HG02588 (cell line): ENCODE results near the gene MPHOSPH6.
"Not testable (repeated sequence)": the region's sequence is repeated elsewhere in the genome, so short reads cannot be mapped to it uniquely, and the experiment has no call there.

Source experiments
- ATAC-seq: cut with Tn5 transposase; IDR thresholded peaks from one replicate; pipeline ENCODE4 v1.9.1; 2021; ENCODE audit warnings: mild to moderate bottlenecking, moderate library complexity; ENCODE audit not compliant: unreplicated experiment

The MPHOSPH6 gene

GRCh38 chr16:82169861-82170845 lies at the start of gene MPHOSPH6:
Gene MPHOSPH6, minus strand, starts transcription at chr16:82170224. Its CDS starts 49 bp downstream, at chr16:82170175.
- peak; percentile 95 for ATAC-seq

- no peak for ATAC-seq
Measured at GRCh38 chr16:82219298-82219697, 49.3 kb upstream of the MPHOSPH6 start.

GRCh38 chr16:82209314-82209713 lies 39.3 kb upstream of the MPHOSPH6 start:
- not testable (repeated sequence) for ATAC-seq

GRCh38 chr16:82203198-82203597 lies 33.2 kb upstream of the MPHOSPH6 start:
- ATAC-seq, result no peak

- no peak for ATAC-seq
Measured at GRCh38 chr16:82201926-82202325, 31.9 kb upstream of the MPHOSPH6 start.

- ATAC-seq, result no peak
Measured at GRCh38 chr16:82201351-82201750, 31.3 kb upstream of the MPHOSPH6 start.

GRCh38 chr16:82199209-82199608 lies 29.2 kb upstream of the MPHOSPH6 start:
- no peak for ATAC-seq

GRCh38 chr16:82197540-82198240 lies 27.7 kb upstream of the MPHOSPH6 start:
- no peak for ATAC-seq

GRCh38 chr16:82195917-82196494 lies 26.0 kb upstream of the MPHOSPH6 start:
- ATAC-seq, result no peak

- no peak for ATAC-seq
Measured at GRCh38 chr16:82194086-82194485, 24.1 kb upstream of the MPHOSPH6 start.

- no peak for ATAC-seq
Measured at GRCh38 chr16:82192665-82193064, 22.6 kb upstream of the MPHOSPH6 start.

GRCh38 chr16:82190386-82190785 lies 20.4 kb upstream of the MPHOSPH6 start:
- no peak for ATAC-seq

GRCh38 chr16:82187829-82188228 lies 17.8 kb upstream of the MPHOSPH6 start:
- ATAC-seq, result no peak

- ATAC-seq, result no peak
Measured at GRCh38 chr16:82185012-82185411, 15.0 kb upstream of the MPHOSPH6 start.

- no peak for ATAC-seq
Measured at GRCh38 chr16:82184213-82184612, 14.2 kb upstream of the MPHOSPH6 start.

GRCh38 chr16:82183004-82183397 lies 13.0 kb upstream of the MPHOSPH6 start:
- ATAC-seq, result no peak

- ATAC-seq, result no peak
Measured at GRCh38 chr16:82182266-82183003, 12.4 kb upstream of the MPHOSPH6 start.

- ATAC-seq, result no peak
Measured at GRCh38 chr16:82181461-82182185, 11.6 kb upstream of the MPHOSPH6 start.

GRCh38 chr16:82178352-82178751 lies 8.3 kb upstream of the MPHOSPH6 start:
- no peak for ATAC-seq

GRCh38 chr16:82177555-82177954 lies 7.5 kb upstream of the MPHOSPH6 start:
- no peak for ATAC-seq
